ENCODE measurements around the gene DNAH10.

DNAH10 gene

DNA sequence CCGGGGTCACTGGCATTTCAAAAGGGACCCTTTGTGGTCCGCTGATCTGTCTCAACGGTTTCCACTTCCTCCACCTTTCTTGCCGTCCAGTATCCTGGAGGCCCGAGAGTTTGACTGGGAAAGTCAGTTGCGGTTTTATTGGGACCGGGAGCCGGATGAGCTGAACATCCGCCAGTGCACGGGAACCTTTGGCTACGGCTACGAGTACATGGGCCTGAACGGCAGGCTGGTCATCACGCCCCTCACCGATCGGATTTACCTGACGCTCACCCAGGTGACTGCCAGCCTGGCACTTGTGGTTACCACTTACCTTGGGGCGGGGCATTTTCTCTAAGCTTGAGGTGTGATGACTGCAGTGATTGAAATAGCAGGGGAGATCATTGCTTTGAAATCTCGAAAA is 83.8 kb downstream of the DNAH10 start:
- no peak for DNase-seq (ENCODE audit: low read depth)

DNA sequence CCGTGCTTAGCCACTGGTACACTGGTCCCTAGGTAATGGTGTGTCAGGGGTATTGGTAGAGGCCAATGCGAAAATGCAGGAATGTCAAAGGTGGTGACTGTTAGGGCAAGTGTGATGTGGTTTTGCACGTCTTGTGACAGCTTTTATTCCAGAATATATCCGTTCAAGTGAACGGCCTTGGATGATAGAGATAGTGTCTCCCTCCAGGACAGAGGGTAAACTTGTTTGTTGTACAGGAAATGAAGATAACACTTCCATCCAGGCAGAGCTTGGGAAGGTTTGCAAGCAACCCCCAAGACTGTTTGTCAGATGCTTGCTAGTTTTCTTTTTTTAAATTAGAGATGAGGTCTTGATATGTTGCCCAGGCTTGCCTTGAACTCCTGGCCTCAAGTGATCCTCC is 84.2 kb downstream of the DNAH10 start:
- no peak for DNase-seq (ENCODE audit: low read depth)

DNA sequence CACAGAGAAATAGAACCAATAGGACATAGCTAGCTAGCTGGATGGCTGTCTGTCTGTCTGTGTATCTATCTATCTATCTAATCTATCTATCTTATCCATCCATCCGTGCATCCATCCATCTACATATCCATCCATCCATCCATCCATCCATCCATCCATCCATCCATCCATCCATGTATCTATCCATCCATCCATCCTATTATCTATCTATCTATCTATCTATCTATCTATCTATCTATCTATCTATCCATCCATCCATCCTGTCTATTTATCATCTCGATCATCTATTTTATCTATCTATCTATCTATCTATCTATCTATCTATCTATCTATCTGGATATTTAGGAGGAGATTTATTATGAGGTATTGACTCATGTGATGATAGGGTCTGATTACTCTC is 84.9 kb downstream of the DNAH10 start:
- DNase-seq (ENCODE audit: low read depth) = no peak

DNA sequence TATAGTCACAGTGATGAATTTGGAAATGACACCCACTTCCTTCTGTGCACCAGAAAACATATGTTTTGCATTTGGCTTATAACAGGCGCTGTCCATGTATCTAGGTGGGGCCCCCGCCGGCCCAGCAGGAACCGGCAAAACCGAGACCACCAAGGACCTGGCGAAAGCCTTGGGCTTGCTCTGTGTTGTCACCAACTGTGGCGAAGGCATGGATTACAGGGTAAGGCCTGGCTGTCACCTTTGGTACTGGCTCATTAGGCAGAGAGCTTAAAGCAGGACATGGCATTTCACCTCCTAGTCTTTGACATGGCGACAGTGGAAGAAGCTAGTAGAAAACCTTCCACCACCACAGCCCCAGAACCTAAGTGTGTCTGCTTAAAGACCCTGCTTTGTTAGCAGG is 85.8 kb downstream of the DNAH10 start:
- no peak for DNase-seq (ENCODE audit: low read depth)

DNA sequence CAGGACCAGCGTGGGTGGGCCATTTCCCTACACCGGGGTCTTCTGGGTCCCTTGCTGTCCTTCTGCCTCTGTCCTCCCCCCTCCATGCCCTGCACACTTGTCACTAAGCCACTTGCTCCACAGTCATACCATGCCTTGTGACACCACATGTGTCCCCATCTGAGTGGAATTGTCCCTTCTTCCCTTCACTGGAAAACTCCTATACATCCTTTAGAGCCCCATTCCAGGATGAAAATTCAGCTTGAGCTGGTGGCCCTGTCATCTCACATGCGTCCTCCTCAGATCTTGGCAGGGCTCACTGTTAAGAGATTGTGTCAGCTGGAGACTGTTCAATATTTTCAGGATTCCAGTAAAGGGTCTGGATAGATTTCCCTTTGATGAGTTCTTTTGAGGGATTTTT is 87.4 kb downstream of the DNAH10 start:
- DNase-seq (ENCODE audit: low read depth) = no peak

DNA sequence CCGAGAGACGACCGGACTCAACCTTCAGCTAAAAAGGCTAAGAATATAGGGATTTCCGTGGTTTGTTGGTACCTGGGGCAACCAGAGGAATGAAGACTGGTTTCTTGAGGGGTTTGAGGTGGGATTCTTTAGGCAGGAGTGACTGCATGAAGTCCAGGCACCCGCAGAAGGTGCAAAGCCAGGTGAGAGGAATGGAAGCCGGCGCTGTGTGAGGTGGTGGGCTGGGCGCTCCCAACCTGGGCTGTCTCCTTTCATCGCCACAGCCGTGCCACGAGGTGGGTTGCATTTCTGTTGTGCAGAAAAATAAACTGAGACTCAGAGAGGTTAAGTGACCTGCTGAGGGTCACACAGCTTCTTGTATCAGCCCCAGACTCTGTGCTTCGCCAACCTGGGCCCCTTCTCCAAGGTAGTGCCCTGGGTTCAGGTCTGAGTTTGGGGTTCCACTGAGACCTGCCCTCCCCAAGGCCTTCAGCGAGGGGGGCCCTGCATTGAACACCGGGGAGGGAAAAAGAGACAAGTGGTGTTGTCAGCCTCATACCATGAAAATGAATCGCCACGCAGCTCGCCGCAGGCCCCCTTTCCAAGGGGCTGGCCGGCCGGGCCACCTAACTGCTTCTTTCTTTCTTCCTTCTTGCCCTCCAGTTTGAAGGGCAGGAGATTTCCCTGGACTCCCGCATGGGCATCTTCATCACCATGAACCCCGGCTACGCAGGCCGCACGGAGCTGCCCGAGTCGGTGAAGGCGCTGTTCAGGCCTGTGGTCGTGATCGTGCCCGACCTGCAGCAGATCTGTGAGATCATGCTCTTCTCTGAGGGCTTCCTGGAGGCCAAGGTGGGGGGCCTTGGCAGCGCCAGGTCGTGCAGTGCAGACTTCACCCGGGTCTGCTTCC is 88.4 kb downstream of the DNAH10 start:
- no peak for DNase-seq (ENCODE audit: low read depth)

DNA sequence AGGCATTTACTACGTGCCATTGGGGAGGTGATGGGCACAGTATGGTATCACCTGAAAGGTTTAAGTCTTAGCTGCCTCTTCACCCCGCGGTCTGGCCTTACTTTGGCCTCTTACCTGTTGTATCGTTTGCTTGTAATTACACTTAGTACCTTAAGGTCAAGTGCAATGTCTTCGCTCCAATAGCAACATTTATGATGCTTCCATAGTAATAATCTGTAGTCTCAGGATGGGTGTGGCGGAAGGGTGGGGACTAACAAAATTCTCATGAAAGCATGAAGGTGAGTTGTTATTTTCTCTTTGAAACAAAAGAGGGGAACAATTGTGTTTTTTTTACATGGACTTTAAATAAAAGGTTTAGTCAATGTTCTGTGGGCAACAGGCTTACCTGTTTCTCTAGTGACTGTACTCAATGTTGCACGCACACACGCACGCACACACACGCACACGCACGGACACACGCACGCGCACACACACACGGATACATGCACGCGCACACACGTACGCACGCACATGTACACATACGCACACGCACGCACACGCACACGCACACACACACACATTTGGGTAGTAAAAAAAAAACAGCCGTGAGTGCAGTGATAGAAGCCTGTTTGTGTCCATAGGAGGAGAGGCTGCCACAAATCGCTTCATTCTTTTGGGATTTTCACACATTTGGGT is 91.4 kb downstream of the DNAH10 start:
- no peak for DNase-seq (ENCODE audit: low read depth)

DNA sequence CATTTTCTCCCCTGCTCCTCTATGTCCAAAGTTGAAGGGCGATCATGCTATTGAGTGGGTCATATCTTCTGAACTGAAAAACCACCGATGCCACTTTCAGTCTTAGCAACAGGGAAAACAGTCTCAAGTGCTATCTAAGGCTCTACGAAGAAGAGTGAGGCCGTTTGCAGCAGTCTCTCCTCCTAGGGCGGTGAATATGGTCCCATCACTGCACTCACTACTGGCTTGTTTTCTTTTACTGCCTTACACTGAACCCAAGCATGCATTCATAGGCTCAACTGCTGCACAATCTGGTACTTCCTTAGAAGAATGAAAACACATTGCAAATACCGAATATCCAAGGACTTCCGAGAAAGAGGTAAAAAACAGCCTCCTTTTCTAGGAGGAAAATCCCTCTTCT is 92.1 kb downstream of the DNAH10 start:
- DNase-seq (ENCODE audit: low read depth) = no peak

DNA sequence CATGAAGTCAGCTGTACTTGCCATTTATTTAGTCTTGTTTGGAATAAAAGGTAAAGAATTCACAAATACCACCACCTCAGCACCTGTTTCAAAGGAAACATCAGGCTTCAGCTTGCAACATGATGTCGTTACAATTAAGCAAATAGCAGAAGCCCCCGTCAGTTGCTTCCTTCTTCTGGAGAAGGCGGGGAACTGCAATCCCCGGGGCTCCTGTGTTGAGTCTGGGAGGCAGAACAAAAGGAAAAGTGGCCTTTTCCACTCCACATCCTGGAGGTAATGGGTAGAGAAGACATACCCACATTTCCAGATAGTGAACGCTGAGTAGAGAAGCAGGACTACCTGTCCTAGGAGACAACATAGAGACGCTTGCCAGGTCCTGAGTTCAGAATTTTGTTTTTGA is 92.8 kb downstream of the DNAH10 start:
- no peak for DNase-seq (ENCODE audit: low read depth)

DNA sequence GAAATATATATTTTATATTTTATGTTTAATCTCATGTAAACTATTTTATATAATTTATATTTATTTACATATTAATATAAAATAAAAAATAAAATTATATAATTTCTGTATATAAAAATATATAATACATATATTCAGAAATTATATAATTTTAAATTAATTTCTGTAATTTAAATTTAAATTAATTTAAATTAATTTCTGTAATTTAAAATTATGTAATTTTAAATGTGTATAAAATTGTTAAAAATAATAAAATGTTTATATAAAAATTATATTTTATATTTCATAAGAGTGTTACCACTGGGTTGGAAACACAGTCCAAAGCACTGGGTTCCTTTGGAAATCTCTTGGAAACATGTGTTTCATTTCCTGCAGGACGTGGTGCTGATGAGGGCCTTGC is 94.6 kb downstream of the DNAH10 start:
- DNase-seq (ENCODE audit: low read depth) = no peak

DNA sequence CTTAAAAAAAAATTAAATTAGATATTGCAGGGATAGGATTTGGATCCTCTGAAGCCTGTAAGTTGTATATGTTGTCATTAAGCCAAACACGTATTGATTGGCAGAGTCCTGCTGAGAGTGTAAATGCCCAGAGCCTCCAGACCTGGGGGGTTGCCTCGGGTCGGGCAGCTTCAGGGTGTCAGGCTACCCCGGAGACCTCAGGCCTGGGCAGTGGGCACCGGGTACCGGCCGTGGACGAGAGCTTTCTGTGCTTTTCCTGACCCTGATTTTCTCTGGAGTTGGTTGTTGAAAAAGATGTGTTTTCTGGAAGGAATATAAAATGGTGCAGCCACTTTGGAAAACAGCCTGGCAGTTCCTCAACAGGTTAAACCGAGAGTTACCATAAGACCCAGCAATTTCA is 96.1 kb downstream of the DNAH10 start:
- DNase-seq (ENCODE audit: low read depth) = no peak

DNA sequence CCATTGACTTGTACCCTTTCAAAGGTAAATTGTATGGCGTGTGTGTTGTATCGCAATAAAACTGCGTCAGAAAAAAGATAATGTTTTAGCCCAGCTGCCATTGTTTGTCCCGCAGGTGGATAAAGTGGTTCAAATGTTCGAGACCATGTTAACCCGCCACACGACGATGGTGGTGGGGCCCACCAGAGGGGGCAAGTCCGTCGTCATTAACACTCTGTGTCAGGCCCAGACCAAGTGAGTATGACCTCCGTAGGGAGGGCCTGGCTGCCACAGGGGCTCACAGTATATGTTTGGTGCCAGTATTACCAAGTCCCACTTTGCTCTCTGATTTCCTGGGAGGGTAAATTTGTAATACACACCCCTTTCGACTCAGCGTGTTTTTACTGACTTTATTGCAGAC is 96.9 kb downstream of the DNAH10 start:
- DNase-seq (ENCODE audit: low read depth) = no peak

DNA sequence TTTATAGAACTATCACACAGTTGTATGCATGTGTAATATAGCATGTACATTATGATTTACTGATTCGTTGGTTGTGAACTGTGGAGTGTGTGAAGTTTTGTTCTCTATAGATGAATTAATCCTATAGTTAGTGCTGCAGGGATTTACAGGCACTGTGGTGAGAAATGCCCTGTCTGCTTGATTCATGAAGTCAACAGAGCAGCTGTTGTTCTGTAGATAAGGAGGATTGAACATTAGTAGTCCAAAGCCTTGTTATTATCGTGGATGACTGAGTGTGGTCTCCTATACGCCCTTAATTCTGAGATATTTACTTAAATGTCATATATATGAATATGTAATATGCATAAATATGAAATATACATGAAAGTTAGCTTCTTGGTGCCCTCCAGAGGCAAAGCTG is 98.3 kb downstream of the DNAH10 start:
- DNase-seq (ENCODE audit: low read depth) = no peak

DNA sequence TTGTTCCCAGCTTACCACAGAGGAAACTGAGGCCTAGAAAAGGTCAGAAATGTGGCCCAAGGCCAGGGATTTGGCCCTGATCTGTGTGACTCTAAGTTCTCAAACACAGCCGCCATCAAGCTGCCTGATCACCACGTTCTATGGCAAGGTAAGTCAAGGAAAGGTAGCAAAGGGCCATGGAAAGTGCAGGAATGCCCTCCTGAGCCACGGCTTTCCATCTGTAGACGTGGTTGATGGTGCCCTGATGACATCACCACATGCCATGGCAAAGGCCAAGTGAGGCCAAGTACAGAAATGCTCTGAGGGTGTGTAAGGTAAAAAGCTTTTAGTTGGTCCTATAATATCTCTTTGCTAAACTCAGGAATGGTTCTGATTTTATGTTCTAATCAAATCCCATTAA is 99.3 kb downstream of the DNAH10 start:
- no peak for DNase-seq (ENCODE audit: low read depth)

DNA sequence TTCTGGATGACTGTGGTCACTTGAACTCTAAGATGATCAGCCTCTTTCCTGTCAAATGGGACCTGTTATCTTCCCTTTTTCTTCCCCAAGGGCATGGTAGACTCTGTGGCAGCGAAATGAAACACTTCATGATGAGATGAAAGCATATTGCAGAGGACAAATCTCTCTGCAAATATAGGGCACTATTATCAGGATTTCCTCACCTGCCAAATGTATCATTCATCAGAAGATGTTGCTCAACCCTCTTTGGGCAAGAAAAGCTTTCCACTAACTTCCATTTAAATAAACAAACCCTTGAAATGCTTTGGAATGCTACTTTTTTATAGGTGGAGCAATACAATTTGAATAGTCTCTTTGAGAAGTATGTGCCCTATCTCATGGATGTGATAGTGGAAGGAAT is 105.0 kb downstream of the DNAH10 start:
- no peak for DNase-seq (ENCODE audit: low read depth)

DNA sequence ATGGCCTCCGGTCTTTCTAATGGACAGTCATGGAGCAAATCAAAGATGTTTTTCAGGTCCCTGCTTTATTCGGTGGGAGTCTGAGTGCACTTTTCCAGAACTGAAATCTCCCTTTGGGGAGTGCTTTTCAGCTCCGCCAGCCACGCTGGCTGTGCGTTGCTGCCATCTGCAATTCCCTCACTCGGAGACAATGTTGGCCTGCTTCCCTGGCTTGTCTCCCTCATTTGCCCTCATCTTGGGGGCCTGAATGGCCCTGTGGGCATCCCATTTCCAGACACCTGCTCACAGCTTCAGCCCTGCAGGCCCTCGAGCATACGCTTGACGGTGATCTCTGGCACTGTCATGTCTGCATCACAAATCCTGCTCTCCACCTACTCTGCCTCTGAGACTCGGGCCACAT is 106.7 kb downstream of the DNAH10 start:
- DNase-seq (ENCODE audit: low read depth) = no peak

DNA sequence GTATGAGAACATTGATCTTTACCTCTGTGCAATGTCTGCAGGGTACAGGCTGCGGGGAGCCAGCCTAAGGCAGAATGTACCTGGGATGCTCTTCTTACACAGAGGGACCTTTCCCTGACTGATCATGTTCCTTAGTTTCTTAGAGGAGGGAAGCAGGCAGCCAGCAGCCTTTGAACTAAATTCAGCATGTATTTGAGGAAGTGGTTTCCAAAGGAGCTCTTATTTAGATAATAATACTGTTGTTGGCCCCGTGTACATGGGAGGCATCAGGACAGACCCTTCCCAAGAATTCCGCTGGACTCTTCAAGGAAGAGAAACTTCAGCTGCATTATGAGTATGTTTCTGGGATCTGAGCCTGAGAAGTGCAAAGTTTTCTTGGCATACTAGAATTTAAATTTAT is 111.7 kb downstream of the DNAH10 start:
- DNase-seq (ENCODE audit: low read depth) = no peak

DNA sequence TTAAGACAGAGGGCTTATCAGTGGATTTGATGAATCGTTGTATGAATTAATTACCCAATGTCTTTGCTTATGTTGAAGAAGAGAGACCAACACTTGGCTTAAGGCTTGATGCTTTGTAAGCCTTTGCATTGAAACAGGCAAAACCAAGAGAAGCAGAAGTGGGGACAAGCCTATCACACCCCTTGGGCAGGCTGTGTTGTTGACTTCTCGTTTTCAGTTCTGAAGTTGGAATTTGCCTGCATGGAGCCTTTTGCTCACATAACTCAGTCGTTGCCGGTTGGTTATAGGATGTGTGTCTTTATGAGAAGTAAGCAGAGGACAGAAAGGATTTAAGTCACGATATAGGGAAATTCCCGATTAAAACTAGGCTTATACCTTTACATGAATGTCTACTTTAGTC is 115.9 kb downstream of the DNAH10 start:
- DNase-seq (ENCODE audit: low read depth) = no peak

DNA sequence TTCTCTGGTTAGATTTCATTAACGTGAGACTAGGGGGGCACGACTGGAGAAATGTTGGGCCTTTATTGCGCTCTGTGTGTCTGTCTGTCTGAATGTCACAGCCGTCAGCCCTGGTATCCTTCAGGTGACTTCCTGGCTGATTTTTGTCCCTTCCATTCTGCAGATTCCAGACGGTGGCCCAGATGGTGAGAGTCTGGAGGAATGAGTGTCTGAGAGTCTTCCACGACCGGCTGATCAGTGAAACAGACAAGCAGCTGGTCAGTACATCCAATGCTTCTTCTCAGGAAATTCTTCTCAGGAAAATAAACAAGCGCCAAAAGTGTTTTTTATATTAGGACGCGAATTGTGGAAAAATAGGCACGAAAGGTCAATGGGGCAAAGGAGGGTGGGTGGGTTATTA is 117.0 kb downstream of the DNAH10 start:
- DNase-seq (ENCODE audit: low read depth) = no peak

DNA sequence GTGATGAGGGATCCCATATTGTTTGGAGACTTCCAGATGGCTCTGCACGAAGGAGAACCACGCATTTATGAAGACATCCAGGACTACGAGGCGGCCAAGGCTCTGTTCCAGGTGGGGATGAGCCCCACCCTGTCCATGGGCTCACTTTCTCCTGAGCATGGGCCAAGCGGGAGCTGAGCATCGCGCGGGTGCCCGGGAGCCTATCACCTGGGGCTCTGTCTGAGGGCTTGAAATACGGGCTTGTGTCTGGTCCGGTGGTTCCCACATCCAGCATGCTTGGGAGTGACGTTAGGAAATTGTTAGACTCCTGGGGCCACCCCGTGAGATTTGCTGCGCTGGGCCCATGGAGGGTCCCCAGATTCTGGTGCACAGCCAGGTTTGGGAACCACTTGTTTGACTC is 117.6 kb downstream of the DNAH10 start:
- DNase-seq (ENCODE audit: low read depth) = no peak

DNA sequence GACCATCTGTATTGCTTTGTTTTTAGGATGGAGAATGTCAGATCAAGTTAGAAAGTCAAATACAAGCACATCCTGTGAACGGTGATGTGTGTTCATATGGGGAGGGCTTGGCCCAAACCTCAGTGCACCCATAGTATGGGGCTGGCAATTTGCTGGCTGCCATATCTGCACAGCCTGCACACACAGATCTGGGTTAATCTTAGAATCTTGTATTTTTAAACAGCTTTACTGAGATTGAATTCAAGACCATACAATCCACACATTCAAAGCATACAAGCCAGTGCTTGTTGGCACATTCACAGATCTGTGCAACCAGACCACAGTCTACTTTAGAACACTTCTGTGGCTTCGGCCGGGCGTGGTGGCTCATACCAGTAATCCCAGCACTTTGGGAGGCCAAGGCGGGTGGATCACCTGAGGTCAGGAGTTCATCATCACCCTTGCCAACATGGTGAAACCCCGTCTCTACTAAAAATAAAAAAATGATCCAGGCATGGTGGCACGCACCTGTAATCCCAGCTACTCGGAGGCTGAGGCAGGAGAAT is 120.1 kb downstream of the DNAH10 start:
- DNase-seq (ENCODE audit: low read depth) = no peak

DNA sequence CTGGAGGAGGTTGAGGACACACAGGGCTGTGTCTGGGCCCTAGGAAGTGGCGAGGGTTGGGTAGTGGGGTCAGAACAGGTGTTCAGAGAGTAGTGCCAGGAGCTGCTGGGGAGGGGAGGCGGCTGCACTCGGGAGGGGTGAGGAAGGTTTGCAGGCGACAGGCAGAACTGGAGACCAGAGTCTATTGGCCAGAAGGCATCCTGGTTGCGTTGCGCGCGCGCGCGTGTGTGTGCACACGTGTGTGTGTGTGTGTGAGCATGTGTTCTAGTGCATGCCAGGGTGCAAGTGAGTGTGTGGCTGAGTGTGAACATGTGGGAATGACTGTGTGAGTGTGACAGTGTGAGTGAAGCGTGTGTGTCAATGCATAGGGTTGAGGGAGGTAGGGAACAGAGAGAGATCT is 124.2 kb downstream of the DNAH10 start:
- no peak for DNase-seq (ENCODE audit: low read depth)

DNA sequence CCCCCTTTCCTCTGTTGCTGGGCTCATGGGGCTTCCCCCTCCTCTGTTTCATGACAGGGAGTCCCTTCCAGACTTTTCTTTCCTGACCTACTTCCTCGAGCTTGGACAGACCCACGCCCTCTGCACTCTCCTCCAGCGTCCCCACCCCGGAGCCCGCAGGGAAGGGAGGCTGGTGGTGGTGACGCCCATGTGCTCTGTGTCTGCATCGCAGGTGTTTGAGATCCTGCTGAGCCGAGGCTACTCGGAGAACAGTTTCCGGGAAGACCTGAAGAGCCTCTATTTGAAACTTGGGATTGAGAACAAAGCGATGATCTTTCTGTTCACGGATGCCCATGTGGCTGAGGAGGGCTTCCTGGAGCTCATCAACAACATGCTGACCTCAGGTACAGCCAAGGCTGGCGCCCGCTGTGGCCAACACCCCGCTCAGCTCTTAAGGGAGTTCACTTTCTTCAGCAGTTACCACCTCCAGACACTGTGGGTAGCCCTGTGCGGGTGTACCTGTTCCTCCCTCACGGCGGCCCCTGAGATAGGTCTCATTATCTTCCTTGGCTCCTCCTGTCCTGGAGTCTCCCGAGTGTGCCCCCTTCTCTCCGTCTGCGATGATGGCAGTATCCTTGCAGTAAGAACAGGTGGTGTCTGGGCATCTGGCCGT is 125.0 kb downstream of the DNAH10 start:
- DNase-seq (ENCODE audit: low read depth) = no peak
